ENCODE measurements around the gene TEX19.
"Not testable (repeated sequence)": the region's sequence is repeated elsewhere in the genome, so short reads cannot be mapped to it uniquely, and the experiment has no call there.

Gene TEX19

DNA sequence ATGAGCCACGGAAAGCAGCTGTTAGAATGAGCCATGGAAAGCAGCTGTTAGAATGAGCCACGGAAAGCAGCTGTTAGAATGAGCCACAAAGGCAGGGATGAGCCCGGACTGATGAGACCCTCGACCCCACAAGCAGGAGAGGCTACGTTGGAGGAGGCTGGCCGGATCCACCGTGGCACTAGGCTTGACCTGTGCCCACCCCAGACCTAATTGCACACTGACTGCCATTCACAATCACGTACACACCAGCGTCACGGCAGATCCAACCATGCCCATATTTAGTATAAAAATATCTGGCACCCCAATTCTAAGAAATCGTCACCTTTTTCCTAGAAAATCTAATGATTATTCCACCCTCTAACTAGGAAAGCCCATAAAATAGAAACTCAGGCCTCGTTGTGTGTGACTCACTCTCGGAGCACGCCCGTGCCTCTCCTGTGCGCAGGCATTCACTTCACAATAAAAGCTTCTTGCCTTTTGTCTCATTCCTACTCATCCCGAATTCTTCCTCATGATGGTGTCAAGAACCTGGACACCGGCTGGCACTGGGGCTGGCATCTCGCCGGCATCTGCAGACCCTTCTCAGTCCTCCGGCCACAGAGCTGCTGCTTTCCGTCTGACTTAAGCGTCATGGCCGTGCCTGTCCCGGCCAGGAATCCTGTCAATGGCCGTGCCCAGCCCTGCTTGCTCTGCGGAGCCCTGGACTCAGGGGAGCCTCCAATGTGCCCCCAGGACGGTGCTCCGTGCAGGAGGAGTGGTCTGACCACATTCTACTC, 20.0 kb upstream of the TEX19 start:
- no peak for DNase-seq

DNA sequence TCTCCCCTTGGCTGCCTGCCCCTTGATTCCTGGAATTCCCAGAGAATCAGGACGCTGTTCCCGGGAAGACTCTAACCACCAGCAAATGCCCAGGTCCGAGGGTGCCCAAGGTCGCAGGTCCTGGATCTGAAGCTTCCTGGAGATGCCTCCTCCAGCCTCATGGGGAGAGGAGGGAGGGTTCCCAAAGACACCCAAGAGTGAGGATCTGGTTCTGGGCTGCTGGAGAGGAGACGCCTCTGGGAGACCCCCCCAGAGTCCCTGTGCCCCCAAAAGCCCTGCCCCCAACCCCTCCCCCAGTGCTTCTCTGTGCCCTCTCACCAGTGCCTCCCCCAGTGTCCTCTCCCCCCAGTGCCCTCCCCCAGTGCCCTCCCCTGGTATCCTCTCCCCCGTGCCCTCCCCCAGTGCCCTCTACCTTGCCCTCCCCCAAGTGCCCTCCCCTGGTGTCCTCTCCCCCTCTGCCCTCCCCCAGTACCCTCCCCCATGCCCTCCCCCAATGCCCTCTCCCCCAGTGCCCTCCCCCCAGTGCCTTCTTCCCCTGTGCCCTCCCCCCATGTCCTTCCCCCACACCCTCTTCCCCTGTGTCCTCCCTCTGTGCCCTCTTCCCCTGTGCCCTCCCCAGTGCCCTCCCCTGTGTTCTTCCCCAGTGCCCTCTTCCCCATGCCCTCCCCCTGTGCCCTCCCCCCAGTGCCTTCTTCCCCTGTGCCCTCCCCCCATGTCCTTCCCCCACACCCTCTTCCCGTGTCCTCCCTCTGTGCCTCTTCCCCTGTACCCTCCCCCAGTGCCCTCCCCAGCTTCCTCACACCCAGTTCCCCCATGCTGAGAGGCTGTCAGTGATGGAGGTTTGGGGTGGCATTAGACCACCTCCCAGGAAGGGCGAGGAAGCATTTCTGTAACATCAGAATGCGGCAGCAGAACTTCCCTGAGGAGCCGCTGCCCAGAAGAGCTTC, 19.1 kb upstream of the TEX19 start:
- DNase-seq, result no peak

DNA sequence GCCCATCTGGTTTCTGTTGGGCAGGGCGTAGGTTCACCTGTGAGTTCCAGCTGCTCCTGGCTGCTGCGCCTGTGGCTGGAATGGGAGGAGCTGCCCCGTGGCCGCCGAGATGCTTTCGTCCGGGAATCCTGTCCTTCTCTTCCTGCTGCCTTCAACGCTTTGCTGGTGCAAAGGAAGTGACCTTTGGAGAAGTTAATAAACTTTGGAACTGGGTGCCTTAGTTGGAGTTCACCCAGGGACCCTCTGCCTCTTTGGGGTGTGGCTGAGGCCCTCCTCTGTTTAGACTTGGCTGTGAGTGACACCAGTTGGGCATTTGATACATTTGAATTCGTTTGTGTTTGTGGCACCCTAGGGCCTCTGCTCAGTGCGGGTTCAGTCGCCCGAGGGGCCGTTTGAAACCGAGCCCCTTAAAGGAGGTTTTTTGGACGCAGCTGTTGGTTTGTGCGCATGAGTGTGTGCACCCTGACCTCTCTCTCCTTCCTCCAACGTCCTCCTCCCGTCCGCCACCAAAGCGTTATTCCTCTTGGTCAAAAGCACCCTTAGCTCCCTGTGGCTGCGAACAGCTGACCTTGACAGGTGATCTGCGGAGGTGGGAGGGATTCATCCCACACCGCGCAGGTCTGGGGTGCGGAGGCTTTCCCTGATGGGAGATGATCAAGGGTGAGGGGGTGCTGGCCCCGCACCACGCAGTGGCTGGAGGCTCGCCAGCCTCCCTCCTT, 16.5 kb upstream of the TEX19 start:
- DNase-seq, result no peak

DNA sequence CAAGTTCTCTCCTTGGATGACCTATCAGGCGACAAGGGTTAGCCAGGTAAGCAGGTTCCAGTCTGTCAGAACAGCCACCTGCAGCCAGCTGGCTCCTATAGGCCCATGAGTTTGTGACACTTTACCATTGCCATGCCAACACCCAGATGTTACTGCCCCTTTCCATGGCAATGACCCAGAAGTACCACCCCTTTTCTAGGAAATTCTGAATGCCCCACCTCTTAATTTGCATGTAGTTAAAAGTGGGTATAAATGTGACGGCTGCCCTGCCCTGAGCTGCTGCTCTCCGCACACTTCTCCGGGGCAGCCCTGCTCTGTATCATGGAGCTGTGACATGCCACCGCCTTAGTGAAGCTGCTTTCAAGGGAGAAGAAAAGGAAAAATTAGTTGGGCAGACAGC, 15.5 kb upstream of the TEX19 start:
- no peak for DNase-seq

DNA sequence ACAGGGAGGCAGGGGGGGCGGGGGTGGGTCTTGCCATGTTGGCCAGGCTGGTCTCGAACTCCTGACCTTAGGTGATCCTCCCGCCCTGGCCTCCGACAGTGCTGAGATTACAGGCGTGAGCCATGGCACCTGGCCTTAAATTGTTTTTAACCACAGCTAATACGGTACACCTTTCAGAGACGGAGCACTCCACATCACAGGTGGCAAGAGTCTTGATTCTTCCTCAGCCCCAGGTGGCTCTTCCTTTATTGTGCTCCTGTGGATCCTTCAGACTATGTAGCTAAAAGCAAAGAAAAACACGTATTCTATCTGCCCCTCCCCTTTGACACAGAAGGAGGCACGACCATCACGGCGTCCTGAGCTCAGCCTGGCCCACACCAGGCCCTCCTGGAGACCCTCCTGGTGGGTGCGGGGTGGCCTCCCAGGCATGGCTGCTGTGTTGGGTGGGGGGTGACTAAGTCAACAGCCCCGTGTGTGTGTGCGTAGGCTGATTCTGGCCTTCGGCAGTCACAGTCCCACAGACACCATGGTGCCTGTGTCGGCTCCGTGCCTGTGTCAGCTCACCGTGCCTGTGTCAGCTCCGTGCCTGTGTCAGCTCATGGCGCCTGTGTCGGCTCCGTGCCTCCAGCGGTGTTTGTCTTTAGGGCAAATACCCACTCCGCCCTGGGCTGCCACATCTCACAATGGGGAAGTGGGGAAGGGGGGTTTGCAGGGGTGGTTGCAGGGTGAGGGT, 14.7 kb upstream of the TEX19 start:
- no peak for DNase-seq

DNA sequence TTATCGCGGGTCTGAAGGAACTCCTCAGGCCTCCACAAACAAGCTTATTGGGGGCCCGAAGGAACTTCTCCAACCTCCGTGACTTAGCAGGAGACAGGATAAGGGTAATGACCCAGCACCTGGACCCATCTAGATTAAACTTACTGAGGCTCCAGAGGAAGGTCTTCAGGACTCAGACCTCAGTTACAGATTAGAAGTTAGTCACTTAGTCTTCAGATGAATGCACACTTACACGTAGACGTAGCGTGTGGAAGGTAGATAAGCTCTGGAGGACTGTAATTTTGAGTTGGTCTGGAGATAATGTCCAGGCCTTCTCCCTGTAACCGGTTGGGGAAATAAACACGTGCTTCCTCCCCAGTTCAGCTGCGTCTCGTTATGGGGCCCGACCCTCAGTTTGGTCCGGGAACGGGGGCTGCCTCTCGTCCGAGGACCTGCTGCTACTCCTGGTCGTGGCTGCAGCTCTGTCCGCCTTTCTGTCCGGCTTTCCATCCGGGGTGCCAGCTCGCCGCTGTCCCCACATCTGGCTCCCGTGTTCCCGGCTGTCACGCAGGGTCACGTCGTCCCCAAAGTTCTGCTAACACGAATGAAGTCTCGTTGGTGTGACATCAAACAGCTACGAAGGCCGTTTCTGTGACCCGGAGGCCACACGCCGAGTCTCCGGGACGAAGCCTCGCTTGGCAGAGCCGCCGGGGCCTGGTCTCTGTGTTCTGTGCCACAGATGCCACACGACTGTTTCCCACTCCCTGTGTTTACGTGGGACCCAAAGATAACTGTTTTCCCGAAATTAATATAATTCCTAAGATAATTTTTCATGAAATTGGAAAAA, 13.7 kb upstream of the TEX19 start:
- no peak for DNase-seq

DNA sequence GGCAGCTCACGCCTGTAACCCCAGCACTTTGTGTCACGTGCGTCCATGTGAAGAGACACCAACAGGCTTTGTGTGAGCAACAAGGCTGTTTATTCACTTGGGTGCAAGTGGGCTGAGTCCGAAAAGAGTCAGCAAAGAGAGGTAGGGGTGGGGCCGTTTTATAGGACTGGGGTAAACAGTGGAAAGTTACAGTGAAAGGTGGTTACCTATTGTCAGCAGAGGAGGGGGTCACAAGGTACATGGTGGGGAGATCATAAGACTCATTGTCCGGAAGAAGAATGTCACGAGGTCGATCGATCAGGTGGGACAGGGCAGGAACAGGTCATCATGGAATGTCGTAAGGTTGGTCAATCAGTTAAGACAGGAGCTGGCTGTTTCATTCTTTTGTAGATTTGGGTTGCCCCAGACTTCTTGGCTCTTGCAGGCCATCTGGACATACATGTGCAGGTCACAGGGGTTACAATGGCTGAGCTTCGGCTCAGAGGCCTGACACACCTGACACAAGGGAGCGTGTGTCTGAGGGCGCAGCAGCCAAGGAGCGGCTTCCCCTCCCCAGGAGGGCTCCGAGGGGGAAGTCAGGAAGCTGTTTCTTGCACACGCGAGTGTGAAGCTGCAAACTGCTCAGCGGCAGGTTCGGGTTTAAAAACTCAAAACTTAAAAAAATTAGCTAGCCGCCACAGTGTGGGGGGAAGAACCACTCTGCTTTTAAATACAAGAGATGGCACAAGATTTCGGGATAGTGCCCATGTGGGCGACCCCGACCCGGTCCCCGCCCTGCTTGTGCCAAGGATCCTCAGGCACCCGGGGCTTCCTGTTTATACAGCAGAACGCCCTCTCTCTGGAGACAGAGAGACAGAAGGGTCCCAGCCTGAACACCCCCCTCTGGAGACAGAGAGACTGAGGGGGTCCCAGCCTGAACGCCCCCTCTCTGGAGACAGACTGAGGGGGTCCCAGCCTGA, 12.4 kb upstream of the TEX19 start:
- no peak for DNase-seq

DNA sequence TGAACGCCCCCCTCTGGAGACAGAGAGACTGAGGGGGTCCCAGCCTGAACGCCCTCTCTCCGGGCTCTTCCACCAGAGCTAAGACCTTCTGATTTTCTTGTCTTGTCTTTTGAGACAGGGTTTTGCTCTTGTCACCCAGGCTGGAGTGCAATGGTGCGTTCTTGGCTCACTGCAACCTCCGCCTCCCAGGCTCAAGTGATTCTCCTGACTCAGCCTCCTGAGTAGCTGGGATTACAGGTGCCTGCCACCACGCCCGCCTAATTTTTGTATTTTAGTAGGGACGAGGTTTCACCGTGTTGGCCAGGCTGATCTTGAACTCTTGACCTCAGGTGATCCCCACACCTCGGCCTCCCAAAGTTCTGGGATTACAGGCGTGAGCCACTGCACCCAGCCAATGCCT, 11.1 kb upstream of the TEX19 start:
- not testable (repeated sequence) for DNase-seq

DNA sequence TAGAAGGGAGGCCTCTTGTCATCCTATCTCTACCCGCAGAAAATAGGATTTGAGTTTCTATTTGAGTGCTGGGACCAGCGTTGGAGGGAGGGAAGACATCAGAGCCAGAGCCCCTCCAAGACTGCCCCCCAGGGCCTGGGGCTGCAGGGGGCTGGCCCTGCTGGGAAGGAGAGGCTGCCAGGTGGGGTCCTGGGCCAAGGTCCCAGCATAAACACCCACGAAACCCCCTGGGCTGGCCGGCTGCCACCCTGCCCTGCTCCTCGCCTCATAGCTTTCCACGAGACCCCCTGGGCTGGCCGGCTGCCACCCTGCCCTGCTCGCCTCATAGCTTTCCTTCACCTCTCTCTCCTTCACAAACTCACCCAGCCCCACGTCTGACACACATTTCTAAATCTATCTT, 10.6 kb upstream of the TEX19 start:
- no peak for DNase-seq

DNA sequence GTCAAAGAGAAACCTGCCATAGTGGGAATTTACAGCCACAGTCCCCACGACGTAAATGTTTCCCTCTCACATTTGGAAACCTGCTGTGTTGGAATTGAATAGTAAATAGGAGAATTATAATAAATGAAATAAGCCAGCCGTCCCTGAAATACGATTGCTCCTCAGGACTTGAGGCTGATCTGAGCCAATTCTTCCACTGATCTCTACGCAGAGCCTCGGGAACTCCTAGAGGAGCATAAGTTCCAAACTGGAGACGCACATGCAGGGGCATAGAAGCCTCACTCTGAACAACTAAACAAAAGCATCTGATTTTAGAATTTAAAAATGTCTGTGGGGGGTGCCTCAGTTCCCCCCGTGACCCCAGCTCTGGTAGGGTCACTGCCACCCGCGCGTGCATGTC, 10.2 kb upstream of the TEX19 start:
- DNase-seq, result no peak

DNA sequence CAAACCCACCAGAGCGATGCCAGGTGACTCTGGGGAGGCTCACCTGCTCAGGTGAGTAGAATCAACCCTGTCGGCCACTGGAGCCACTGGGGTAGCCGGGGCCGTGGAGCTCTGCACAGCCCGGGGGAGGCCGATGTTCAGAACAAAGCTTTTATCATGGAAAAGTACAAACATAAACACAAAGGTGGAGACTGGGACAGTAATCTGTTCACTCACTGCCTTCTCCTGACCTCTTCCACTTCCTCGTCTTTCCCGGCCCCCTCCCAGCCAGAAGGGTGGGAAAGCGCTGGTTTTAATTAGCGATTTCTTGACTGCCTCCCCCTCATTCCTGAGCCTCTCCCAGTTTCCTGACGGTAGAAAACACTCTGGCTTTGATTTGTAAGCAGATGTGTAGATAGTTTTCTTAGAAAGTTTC, 9.8 kb upstream of the TEX19 start:
- DNase-seq, result no peak

DNA sequence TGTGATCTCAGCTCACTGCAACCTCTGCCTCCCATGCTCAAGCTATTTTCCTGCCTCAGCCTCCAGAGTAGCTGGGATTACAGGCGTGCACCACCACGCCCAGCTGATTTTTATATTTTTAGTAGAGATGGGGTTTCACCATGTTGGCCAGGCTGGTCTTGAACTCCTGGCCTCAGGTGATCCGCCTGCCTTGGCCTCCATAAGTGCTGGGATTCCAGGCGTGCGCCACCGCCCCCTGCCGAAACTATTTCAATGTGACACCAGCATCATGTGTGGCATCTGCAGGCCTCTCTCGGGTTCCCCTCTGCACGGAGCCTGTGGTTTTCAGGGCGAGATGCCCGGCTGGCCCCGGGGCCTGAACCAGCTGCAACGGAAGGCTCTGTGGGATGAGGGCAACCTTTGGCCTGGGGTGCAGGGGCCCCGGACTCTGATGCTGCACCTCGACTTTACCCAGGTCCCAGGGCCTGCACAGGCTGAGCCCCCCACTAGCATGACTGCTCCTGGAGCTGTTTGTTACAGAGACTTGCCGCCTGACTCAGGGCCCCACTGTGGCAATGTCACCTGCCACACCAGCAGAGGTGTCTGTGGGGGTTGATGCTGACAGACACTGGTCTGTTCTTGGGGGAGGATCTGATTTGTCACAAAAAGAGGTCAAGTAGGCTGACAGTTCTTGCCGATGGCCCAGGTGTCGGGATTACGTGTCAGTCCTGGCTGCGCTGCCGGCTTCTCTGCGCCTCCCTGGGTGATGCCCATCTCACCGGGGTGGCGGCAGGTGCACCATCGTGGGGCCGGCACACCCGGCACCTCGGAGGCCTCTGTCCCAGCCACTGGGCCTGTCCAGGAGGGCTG, 8.6 kb upstream of the TEX19 start:
- no peak for DNase-seq

DNA sequence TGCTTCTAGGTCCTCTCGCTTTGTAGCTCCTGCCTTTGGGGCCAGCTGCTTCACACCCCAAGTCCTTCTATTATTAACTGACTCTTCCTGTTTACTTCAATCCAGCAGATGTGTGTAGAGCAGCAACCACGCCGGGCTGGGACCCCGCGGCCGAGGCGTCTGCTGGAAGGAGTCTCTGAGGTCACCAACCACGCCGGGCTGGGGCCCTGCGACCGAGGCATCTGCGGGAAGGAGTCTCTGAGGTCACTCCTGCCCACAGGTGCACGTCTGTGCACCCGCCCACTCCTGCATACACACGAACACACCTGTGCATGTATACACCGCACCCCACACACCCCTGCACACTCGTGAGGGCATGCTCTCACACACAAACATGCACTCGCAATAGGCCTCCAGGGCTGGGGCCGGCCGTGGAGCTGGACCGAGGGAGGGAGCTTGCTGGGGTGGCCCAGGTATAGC, 7.8 kb upstream of the TEX19 start:
- DNase-seq, result no peak

DNA sequence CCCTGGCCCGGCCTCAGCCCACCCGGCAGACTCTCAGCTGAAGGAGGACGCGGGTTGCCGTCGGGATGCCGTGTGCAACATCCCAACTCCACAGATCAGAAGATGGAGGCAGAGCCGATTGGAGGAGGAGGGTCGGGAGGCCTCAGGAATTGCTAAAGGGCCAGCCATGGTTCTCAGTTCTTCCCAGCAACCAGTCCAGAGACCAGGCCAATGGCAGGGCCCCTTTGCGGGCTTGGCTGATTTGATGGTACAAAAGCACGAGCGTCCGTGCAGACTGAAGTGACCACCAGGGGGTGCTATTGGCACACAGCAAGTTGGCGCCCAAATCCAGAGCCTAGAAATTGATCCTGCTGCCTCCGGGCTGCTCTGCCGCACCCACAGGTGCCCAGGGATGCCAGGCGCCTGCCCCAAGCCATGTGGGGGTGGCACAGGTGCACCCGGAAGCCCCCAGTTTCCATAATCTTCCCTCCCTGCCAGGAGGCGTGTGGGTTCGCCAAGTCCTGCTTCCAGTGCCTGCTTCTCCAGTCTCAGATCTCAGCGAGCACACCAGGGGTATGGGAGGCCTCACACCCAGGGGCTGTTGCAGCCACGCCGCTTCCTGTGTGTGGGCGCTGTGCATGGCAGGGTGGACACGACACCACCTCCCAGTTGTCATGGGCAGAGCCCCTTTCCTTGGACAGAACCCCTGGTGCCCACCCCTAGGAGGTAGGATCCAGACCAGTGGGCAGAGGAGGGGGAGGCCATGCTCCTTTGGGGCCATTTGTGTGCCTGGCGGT, 7.1 kb upstream of the TEX19 start:
- DNase-seq, result peak; percentile 71

DNA sequence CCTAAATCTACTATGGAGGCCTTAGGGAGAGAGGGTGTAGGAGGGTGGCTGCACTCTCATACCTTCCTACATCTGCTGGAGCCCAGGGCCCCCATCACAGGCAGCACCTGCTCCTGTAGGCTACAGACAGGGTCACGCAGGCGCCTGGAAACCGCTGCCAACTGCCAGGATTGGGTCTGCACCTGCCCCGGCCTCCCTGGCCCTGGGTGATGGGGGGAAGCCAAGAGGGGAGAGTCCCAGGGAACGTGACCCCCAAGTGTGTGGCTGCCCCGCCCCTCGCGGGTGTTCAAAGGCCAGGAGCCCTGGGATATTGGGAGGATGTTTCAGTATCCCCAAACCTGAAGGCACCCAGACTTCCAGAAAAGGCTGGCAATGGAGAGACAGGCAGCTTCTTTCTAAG, 5.6 kb upstream of the TEX19 start:
- DNase-seq, result no peak

DNA sequence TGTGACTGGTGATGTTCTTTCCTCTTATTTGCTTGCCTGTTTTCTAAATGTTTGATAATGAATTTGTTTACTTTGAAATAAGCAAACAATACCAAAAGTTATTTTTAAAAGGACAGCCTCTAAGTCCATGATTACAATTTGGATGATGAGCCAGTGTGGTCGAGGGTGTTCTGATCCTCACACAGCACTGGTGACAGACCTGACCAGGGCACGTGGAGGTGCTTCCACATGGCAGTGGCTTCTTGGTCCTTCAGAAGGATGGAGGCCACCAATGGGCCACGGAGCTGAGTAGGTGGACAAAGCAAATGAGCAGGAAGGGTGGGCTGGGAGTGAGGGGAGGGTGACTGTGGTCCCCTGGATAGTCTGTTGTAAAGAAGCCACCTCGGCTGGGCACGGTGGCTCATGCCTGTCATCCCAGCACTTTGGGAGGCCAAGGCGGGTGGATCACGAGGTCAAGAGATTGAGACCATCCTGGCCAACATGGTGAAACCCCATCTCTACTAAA, 4.2 kb upstream of the TEX19 start:
- DNase-seq, result no peak

DNA sequence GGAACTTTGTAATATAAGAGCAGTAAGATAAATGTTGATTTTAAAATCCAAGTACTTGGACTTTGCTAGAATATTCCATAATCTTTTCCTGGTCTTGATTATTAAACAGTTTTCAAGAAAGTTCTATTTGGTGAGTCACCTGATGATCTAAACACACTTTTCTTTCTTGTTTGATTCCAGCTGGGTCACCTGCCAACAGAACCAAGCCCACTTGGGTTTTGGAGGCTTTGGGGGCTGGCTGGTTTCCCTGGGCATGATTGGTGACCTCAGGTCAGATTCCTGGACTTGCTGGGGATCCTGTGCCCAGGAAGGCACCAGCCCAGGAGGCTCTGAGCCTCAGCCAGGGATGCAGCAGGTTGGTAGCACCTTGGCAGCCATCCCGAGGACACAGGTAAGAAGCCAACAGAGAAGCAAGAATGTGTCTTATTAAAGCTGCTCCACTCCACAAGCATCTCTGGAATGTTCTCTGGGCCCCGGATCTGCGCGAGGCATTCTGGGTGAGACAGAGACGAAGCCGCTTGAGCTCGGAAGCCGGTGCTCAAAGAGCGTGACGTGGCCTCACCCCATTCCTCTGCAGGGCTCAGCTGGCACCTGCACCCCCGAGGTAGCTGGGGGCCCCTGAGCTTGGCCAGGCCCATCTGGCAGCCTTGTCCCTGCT, 3.1 kb upstream of the TEX19 start:
- no peak for DNase-seq

DNA sequence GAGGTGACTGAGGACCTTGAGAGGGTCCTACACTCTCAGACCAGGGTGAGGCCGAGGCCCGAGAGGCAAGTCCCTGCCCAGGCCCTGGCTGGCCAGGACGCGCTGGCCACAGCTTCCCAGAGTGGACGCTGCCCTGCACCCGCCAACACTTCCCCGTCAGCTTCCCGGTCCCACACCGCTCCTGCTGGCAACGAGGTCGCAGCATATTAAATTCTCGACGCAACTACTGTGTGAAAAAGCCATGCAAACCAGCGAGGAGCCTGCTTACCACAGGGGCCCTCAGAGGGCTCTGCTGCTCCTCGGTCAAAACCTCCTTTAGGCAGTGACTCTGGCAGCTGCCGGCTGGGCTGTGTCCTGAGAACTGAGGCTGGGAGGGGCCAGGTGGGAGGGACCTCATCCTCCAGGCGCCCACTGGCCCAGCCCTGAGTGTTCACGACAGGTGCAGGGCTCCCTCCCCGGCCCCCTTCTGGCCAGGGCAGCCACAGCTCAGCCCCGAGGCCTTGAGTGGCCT, 2.1 kb upstream of the TEX19 start:
- DNase-seq, result peak; percentile 67
